Measurements from ENCODE around the gene SLC26A8.
"Not testable (repeated sequence)": the region's sequence is repeated elsewhere in the genome, so short reads cannot be mapped to it uniquely, and the experiment has no call there.

The SLC26A8 gene

GRCh38 chr6:36049582-36049981, 25.1 kb upstream of the SLC26A8 start:
- no peak for DNase-seq

GRCh38 chr6:36042618-36043260, 18.3 kb upstream of the SLC26A8 start:
- DNase-seq, result no peak

GRCh38 chr6:36040958-36041357, 16.5 kb upstream of the SLC26A8 start:
- no peak for DNase-seq

- no peak for DNase-seq
These were observed 14.7 kb upstream of the SLC26A8 start for GRCh38 chr6:36039112-36039511.

GRCh38 chr6:36038120-36038876, 13.9 kb upstream of the SLC26A8 start:
- no peak for DNase-seq

GRCh38 chr6:36035225-36035624, 10.8 kb upstream of the SLC26A8 start:
- no peak for DNase-seq

- DNase-seq, result no peak
These were observed 10.0 kb upstream of the SLC26A8 start for GRCh38 chr6:36034441-36034840.

GRCh38 chr6:36033935-36034334, 9.5 kb upstream of the SLC26A8 start:
- DNase-seq, result no peak

GRCh38 chr6:36033144-36033543, 8.7 kb upstream of the SLC26A8 start:
- DNase-seq, result not testable (repeated sequence)

- no peak for DNase-seq
These were observed 7.8 kb upstream of the SLC26A8 start for GRCh38 chr6:36032261-36032660.

- no peak for DNase-seq
These were observed 5.0 kb upstream of the SLC26A8 start for GRCh38 chr6:36029464-36029863.

GRCh38 chr6:36028877-36029324, 4.5 kb upstream of the SLC26A8 start:
- peak; percentile 76 for DNase-seq

GRCh38 chr6:36028088-36028876, 3.8 kb upstream of the SLC26A8 start:
- peak; percentile 68 for DNase-seq

GRCh38 chr6:36027501-36028087, 3.2 kb upstream of the SLC26A8 start, which contains the start of gene MAPK14:
Gene MAPK14, plus strand, starts transcription at chr6:36027808. Its CDS starts 350 bp downstream, at chr6:36028158.
- peak; percentile 100 for DNase-seq

- DNase-seq, result peak; percentile 58
These were observed 1.5 kb upstream of the SLC26A8 start for GRCh38 chr6:36025932-36026327.

- DNase-seq, result no peak
These were observed 955 bp upstream of the SLC26A8 start for GRCh38 chr6:36025260-36025931.

- DNase-seq, result no peak
These were observed 4.3 kb downstream of the SLC26A8 start for GRCh38 chr6:36020154-36020553.

- DNase-seq, result no peak
These were observed 5.3 kb downstream of the SLC26A8 start for GRCh38 chr6:36019167-36019566.

- no peak for DNase-seq
These were observed 6.1 kb downstream of the SLC26A8 start for GRCh38 chr6:36018339-36018738.

- DNase-seq, result no peak
These were observed 8.8 kb downstream of the SLC26A8 start for GRCh38 chr6:36015666-36016065.

GRCh38 chr6:36000451-36000850, 24.0 kb downstream of the SLC26A8 start:
- DNase-seq, result no peak

- DNase-seq, result no peak
These were observed 31.3 kb downstream of the SLC26A8 start for GRCh38 chr6:35993150-35993549.

GRCh38 chr6:35988047-35988446, 36.4 kb downstream of the SLC26A8 start:
- not testable (repeated sequence) for DNase-seq
